Measurements from ENCODE around the gene ZNF74. TPM values are rescaled to one million over a fixed set of nuclear protein-coding genes. Genes with fewer than 3 reads are reported as not detected.
"Not testable (repeated sequence)": the region's sequence is repeated elsewhere in the genome, so short reads cannot be mapped to it uniquely, and the experiment has no call there.

Gene ZNF74
- total and polyA plus RNA-seq, 2 donors: 5.0 to 6.1 TPM

- Histone ChIP-seq H3K27me3 (ENCODE audit: control insufficient read depth in 2 of 2, insufficient read depth in 1 of 2, low read length in 1 of 2) (no peaks in the 10 kb centered on the region), H3K27ac (ENCODE audit: low read depth in 1 of 2, low read length in 1 of 2) (no peak overlapping the region)
- WGBS: 97% methylated on average over 2 of the region's 2 CpGs
Observed at GRCh38 chr22:20386336-20386735, 7.6 kb upstream of the ZNF74 start.

DNA sequence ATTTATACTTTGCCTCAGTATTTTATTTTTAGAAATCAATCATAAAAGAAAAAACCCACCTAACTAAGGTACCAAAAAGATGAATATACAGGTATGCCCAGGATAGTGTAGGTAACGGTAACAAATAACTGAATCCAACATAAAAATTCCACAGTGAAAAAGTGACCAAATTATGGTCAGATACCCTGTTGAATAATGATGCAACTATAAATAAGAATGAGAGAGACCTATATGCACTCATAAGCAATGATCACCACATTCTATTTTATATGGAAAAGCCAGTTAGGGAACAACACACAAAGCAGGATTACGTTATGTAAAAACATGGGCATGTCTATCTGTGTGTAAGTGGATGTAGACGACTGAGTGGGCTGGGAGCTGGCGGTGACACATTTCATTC, 7.0 kb upstream of the ZNF74 start:
- 96% methylated on average over 4 of the region's 4 CpGs for WGBS

More at GRCh38 chr22:20386336-20386735, 7.6 kb upstream of the ZNF74 start:
- Histone ChIP-seq H3K4me1 (ENCODE audit: control insufficient read depth in 2 of 2, insufficient read depth in 2 of 2, low read length in 2 of 2) (no peaks in the 10 kb centered on the region), H3K9me3 (ENCODE audit: control insufficient read depth in 2 of 2, insufficient read depth in 1 of 2, low read length in 1 of 2) (peaks cover 0 to 2% of the 10 kb centered on the region in 2 donors), H3K4me3 (ENCODE audit: low read length in 2 of 2) (no peak overlapping the region), H3K36me3 (ENCODE audit: control insufficient read depth in 2 of 2, insufficient read depth in 2 of 2, low read length in 1 of 2) (no peaks in the 10 kb centered on the region)
- no peak for DNase-seq (ENCODE audit: low read depth in 6 of 9, low spot score in 9 of 9)

GRCh38 chr22:20388200-20388599, 5.8 kb upstream of the ZNF74 start:
- Histone ChIP-seq H3K27ac (ENCODE audit: low read depth in 1 of 2, low read length in 1 of 2) (no peak overlapping the region), H3K4me3 (ENCODE audit: low read length in 2 of 2) (no peak overlapping the region), H3K27me3 (ENCODE audit: control insufficient read depth in 2 of 2, insufficient read depth in 1 of 2, low read length in 1 of 2) (no peaks in the 10 kb centered on the region), H3K4me1 (ENCODE audit: control insufficient read depth in 2 of 2, insufficient read depth in 2 of 2, low read length in 2 of 2) (no peaks in the 10 kb centered on the region), H3K9me3 (ENCODE audit: control insufficient read depth in 2 of 2, insufficient read depth in 1 of 2, low read length in 1 of 2) (peaks cover 0 to 2% of the 10 kb centered on the region in 2 donors), H3K36me3 (ENCODE audit: control insufficient read depth in 2 of 2, insufficient read depth in 2 of 2, low read length in 1 of 2) (no peaks in the 10 kb centered on the region)
- DNase-seq (ENCODE audit: low read depth in 6 of 9, low spot score in 9 of 9): no peak

More for the DNA sequence above, 7.0 kb upstream of the ZNF74 start:
- Histone ChIP-seq H3K9me3 (ENCODE audit: control insufficient read depth in 2 of 2, insufficient read depth in 1 of 2, low read length in 1 of 2) (peaks cover 0 to 2% of the 10 kb centered on the region in 2 donors), H3K4me1 (ENCODE audit: control insufficient read depth in 2 of 2, insufficient read depth in 2 of 2, low read length in 2 of 2) (no peaks in the 10 kb centered on the region), H3K27me3 (ENCODE audit: control insufficient read depth in 2 of 2, insufficient read depth in 1 of 2, low read length in 1 of 2) (no peaks in the 10 kb centered on the region), H3K27ac (ENCODE audit: low read depth in 1 of 2, low read length in 1 of 2) (no peak overlapping the region), H3K4me3 (ENCODE audit: low read length in 2 of 2) (no peak overlapping the region), H3K36me3 (ENCODE audit: control insufficient read depth in 2 of 2, insufficient read depth in 2 of 2, low read length in 1 of 2) (no peaks in the 10 kb centered on the region)
- DNase-seq (ENCODE audit: low read depth in 6 of 9, low spot score in 9 of 9): no peak

DNA sequence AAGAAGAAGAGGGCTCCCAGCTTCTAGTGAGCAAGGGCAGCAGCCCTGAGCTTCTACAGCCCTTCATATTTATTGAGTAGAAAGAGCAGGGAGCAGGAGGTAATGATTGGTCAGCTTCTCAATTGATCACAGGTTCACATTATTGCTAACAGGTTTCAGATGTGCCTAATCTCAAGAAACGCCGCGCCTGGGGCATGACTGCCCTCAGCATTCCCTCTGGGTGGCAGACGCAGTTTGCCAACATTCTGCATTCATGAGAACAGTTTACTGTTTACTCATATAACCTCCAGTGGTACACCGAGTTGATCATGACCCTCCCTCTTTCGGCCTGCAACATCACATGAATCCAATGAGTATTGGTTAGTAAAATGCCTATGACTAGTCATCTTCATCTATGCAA, 4.7 kb upstream of the ZNF74 start:
- 97% methylated on average over 6 of the region's 6 CpGs for WGBS
- H3K4me1 ChIP-seq (ENCODE audit: control insufficient read depth in 2 of 2, insufficient read depth in 2 of 2, low read length in 2 of 2): peaks cover 3 to 5% of the 10 kb centered on the region in 2 donors
- DNase-seq (ENCODE audit: low read depth in 6 of 9, low spot score in 9 of 9): no peak
- peaks cover 0 to 2% of the 10 kb centered on the region in 2 donors for H3K9me3 ChIP-seq (ENCODE audit: control insufficient read depth in 2 of 2, insufficient read depth in 1 of 2, low read length in 1 of 2)
- no peak overlapping the region for H3K27ac ChIP-seq (ENCODE audit: low read depth in 1 of 2, low read length in 1 of 2)
- H3K4me3 ChIP-seq (ENCODE audit: low read length in 2 of 2): no peak overlapping the region
- H3K27me3 ChIP-seq (ENCODE audit: control insufficient read depth in 2 of 2, insufficient read depth in 1 of 2, low read length in 1 of 2): peaks cover 0 to 1% of the 10 kb centered on the region in 2 donors
- H3K36me3 ChIP-seq (ENCODE audit: control insufficient read depth in 2 of 2, insufficient read depth in 2 of 2, low read length in 1 of 2): no peaks in the 10 kb centered on the region

DNA sequence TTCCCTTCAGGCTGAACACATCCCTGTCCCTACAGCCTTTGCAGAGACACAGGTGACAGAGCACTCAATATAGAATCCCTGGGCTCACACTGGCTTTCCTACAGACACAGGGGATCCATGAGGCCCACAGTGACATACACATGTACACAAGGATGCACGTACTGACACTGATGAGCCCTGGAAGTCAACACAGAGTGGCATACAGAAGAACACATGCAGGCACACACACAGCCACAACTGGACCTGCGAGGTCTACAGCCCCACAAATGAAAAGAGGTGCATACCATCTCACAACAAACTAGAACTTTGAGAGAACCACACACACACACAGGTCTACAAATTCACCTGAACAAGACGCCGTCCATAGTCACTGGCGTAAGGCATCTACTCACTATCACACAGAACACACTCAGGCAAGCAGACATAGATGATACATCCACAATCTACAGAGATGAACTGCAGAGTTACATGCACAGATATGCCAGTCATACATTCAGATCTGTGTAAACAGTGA, 3.5 kb upstream of the ZNF74 start:
- 97% methylated on average over 5 of the region's 5 CpGs for WGBS
- DNase-seq (ENCODE audit: low read depth in 6 of 9, low spot score in 9 of 9): no peak
- H3K4me3 ChIP-seq (ENCODE audit: low read length in 2 of 2): no peak overlapping the region
- peaks cover 0 to 2% of the 10 kb centered on the region in 2 donors for H3K9me3 ChIP-seq (ENCODE audit: control insufficient read depth in 2 of 2, insufficient read depth in 1 of 2, low read length in 1 of 2)
- peaks cover 0 to 6% of the 10 kb centered on the region in 2 donors for H3K27me3 ChIP-seq (ENCODE audit: control insufficient read depth in 2 of 2, insufficient read depth in 1 of 2, low read length in 1 of 2)
- H3K4me1 ChIP-seq (ENCODE audit: control insufficient read depth in 2 of 2, insufficient read depth in 2 of 2, low read length in 2 of 2): peaks cover 3 to 17% of the 10 kb centered on the region in 2 donors
- no peak overlapping the region for H3K27ac ChIP-seq (ENCODE audit: low read depth in 1 of 2, low read length in 1 of 2)
- no peaks in the 10 kb centered on the region for H3K36me3 ChIP-seq (ENCODE audit: control insufficient read depth in 2 of 2, insufficient read depth in 2 of 2, low read length in 1 of 2)

GRCh38 chr22:20391222-20391621, 2.7 kb upstream of the ZNF74 start:
- Histone ChIP-seq H3K4me3 (ENCODE audit: low read length in 2 of 2) (no peak overlapping the region), H3K36me3 (ENCODE audit: control insufficient read depth in 2 of 2, insufficient read depth in 2 of 2, low read length in 1 of 2) (no peaks in the 10 kb centered on the region), H3K4me1 (ENCODE audit: control insufficient read depth in 2 of 2, insufficient read depth in 2 of 2, low read length in 2 of 2) (peaks cover 3 to 21% of the 10 kb centered on the region in 2 donors), H3K27me3 (ENCODE audit: control insufficient read depth in 2 of 2, insufficient read depth in 1 of 2, low read length in 1 of 2) (peaks cover 0 to 6% of the 10 kb centered on the region in 2 donors), H3K9me3 (ENCODE audit: control insufficient read depth in 2 of 2, insufficient read depth in 1 of 2, low read length in 1 of 2) (peaks cover 0 to 2% of the 10 kb centered on the region in 2 donors), H3K27ac (ENCODE audit: low read depth in 1 of 2, low read length in 1 of 2) (no peak overlapping the region)
- WGBS: 95% methylated on average over 4 of the region's 4 CpGs
- no peak for DNase-seq (ENCODE audit: low read depth in 6 of 9, low spot score in 9 of 9)

GRCh38 chr22:20392365-20392881, 1.5 kb upstream of the ZNF74 start:
- H3K36me3 ChIP-seq (ENCODE audit: control insufficient read depth in 2 of 2, insufficient read depth in 2 of 2, low read length in 1 of 2): not testable (repeated sequence)

GRCh38 chr22:20392983-20393704, 807 bp upstream of the ZNF74 start:
- WGBS: 98% methylated on average over 23 of the region's 23 CpGs
- H3K27ac ChIP-seq (ENCODE audit: low read depth in 1 of 2, low read length in 1 of 2): peak overlapping the region; percentile 43 to 64
- no peaks in the 10 kb centered on the region for H3K36me3 ChIP-seq (ENCODE audit: control insufficient read depth in 2 of 2, insufficient read depth in 2 of 2, low read length in 1 of 2)
- peak overlapping the region; percentile 67 to 88 for H3K4me3 ChIP-seq (ENCODE audit: low read length in 2 of 2)
- H3K4me1 ChIP-seq (ENCODE audit: control insufficient read depth in 2 of 2, insufficient read depth in 2 of 2, low read length in 2 of 2): peaks cover 3 to 21% of the 10 kb centered on the region in 2 donors
- peak in 1 of 9 donors; percentile 12 for DNase-seq (ENCODE audit: low read depth in 6 of 9, low spot score in 9 of 9)
- H3K9me3 ChIP-seq (ENCODE audit: control insufficient read depth in 2 of 2, insufficient read depth in 1 of 2, low read length in 1 of 2): peaks cover 0 to 2% of the 10 kb centered on the region in 2 donors
- peaks cover 0 to 6% of the 10 kb centered on the region in 2 donors for H3K27me3 ChIP-seq (ENCODE audit: control insufficient read depth in 2 of 2, insufficient read depth in 1 of 2, low read length in 1 of 2)

More at GRCh38 chr22:20392365-20392881, 1.5 kb upstream of the ZNF74 start:
- not testable (repeated sequence) for H3K27ac ChIP-seq (ENCODE audit: low read depth in 1 of 2, low read length in 1 of 2); H3K9me3 ChIP-seq (ENCODE audit: control insufficient read depth in 2 of 2, insufficient read depth in 1 of 2, low read length in 1 of 2); H3K4me3 ChIP-seq (ENCODE audit: low read length in 2 of 2); H3K27me3 ChIP-seq (ENCODE audit: control insufficient read depth in 2 of 2, insufficient read depth in 1 of 2, low read length in 1 of 2); DNase-seq (ENCODE audit: low read depth in 6 of 9, low spot score in 9 of 9)
- WGBS: 98% methylated on average over 53 of the region's 53 CpGs
- H3K4me1 ChIP-seq (ENCODE audit: control insufficient read depth in 2 of 2, insufficient read depth in 2 of 2, low read length in 2 of 2): peaks cover 3 to 21% of the 10 kb centered on the region in 2 donors

DNA sequence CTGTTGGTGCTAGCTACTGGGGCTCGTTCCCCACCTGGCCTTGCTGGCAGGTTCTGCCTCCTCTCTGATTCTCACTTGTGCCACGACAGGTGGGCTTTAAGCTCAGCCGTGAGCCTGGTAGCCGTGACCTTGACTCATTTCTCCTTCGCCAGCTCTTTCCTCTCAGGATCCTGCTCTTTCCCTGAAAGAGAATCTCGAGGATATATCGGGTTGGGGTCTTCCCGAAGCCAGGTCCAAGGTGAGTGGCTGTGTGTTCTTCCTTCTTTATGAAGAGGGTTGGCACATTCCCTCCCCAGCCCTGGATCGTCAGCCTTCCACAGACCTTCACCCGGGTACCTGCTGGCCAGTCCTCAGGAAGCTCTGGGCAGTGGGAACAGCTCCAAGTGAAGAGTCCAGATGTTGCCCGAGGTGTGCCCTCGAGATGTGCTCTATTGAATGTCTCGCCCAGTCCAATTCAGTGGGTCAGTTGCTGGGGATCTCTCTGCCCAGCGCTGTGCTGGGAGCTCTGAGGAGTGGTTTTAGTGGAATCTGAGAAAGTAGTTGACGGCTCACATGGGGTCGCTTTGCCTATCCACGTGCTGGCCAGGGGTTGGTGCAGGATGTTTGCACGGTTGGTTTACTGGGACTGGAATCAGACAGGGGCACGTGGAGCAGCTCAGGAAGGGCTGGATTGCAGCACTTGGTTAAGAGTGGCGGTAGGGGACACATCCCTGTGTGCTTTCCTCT, 1.4 kb downstream of the ZNF74 start:
- Histone ChIP-seq H3K4me1 (ENCODE audit: control insufficient read depth in 2 of 2, insufficient read depth in 2 of 2, low read length in 2 of 2) (peaks cover 3 to 21% of the 10 kb centered on the region in 2 donors), H3K27me3 (ENCODE audit: control insufficient read depth in 2 of 2, insufficient read depth in 1 of 2, low read length in 1 of 2) (peaks cover 0 to 6% of the 10 kb centered on the region in 2 donors), H3K36me3 (ENCODE audit: control insufficient read depth in 2 of 2, insufficient read depth in 2 of 2, low read length in 1 of 2) (peaks cover 0 to 5% of the 10 kb centered on the region in 2 donors), H3K27ac (ENCODE audit: low read depth in 1 of 2, low read length in 1 of 2) (no peak overlapping the region), H3K4me3 (ENCODE audit: low read length in 2 of 2) (no peak overlapping the region), H3K9me3 (ENCODE audit: control insufficient read depth in 2 of 2, insufficient read depth in 1 of 2, low read length in 1 of 2) (no peaks in the 10 kb centered on the region)
- WGBS: 90% methylated on average over 20 of the region's 20 CpGs
- no peak for DNase-seq (ENCODE audit: low read depth in 6 of 9, low spot score in 9 of 9)
